Duodenal mucosa (tissue), 2 donors: ENCODE data around the gene EIPR1.

Experiments used
- H3K27ac ChIP-seq: one replicate; pipeline ENCODE4 v1.7.0; 2013; ENCODE audit warnings: low read depth, low read length
- H3K27me3 ChIP-seq, 2 donors: one replicate each; pipeline ENCODE4 v1.7.0; 2013; ENCODE audit warnings: low read length in 2 of 2, control low read depth in 1 of 2; ENCODE audit not compliant: insufficient read depth in 2 of 2, control insufficient read depth in 1 of 2
- H3K36me3 ChIP-seq, 2 donors: one replicate each; pipeline ENCODE4 v1.7.0; 2013; ENCODE audit warnings: low read length in 2 of 2, control low read depth in 1 of 2; ENCODE audit not compliant: insufficient read depth in 2 of 2, control insufficient read depth in 1 of 2
- H3K4me1 ChIP-seq, 2 donors: one replicate each; pipeline ENCODE4 v1.7.0; 2013; ENCODE audit warnings: low read length in 2 of 2, control low read depth in 1 of 2; ENCODE audit not compliant: insufficient read depth in 2 of 2, control insufficient read depth in 1 of 2
- H3K4me3 ChIP-seq, 2 donors: one replicate each; pipeline ENCODE4 v1.7.0; 2013; ENCODE audit warnings: low read length in 2 of 2, low read depth in 1 of 2
- H3K9ac ChIP-seq, 2 donors: one replicate each; pipeline ENCODE4 v1.7.0; 2013; ENCODE audit warnings: low read length in 2 of 2, low read depth in 1 of 2
- H3K9me3 ChIP-seq, 2 donors: one replicate each; pipeline ENCODE4 v1.7.0; 2013; ENCODE audit warnings: low read length in 2 of 2, control low read depth in 1 of 2; ENCODE audit not compliant: control insufficient read depth in 1 of 2

Gene EIPR1

GRCh38 chr2:3377612-3378432 is at the start of gene EIPR1:
TSS of gene EIPR1 (minus strand) at chr2:3377818. CDS start at chr2:3377689, 129 bp downstream.
- Histone ChIP-seq H3K27me3 (no peaks in the 10 kb centered on the region), H3K9me3 (no peaks in the 10 kb centered on the region), H3K36me3 (peaks cover 0 to 6% of the 10 kb centered on the region in 2 donors), H3K9ac (peak within 1 kb of the TSS; percentile 82 to 84), H3K27ac (peak within 1 kb of the TSS; percentile 94), H3K4me1 (peaks cover 19 to 32% of the 10 kb centered on the region in 2 donors), H3K4me3 (peak within 1 kb of the TSS; percentile 81 to 96)

- Histone ChIP-seq H3K9ac (no peak overlapping the region), H3K36me3 (peaks cover 33 to 66% of the 10 kb centered on the region in 2 donors), H3K4me1 (peaks cover 0 to 8% of the 10 kb centered on the region in 2 donors), H3K27ac (no peak overlapping the region), H3K27me3 (no peaks in the 10 kb centered on the region), H3K4me3 (no peak overlapping the region), H3K9me3 (no peaks in the 10 kb centered on the region)
Observed at GRCh38 chr2:3427272-3427671, 49.7 kb upstream of the EIPR1 start.

- no peaks in the 10 kb centered on the region for H3K9me3 ChIP-seq
- H3K27ac ChIP-seq = no peak overlapping the region
- H3K4me1 ChIP-seq = peaks cover 0 to 8% of the 10 kb centered on the region in 2 donors
- H3K36me3 ChIP-seq = peaks cover 37 to 72% of the 10 kb centered on the region in 2 donors
- H3K27me3 ChIP-seq = no peaks in the 10 kb centered on the region
- H3K4me3 ChIP-seq = no peak overlapping the region
- no peak overlapping the region for H3K9ac ChIP-seq
Observed at GRCh38 chr2:3426615-3427014, 49.0 kb upstream of the EIPR1 start.

- peaks cover 0 to 8% of the 10 kb centered on the region in 2 donors for H3K4me1 ChIP-seq
- no peaks in the 10 kb centered on the region for H3K9me3 ChIP-seq
- no peak overlapping the region for H3K4me3 ChIP-seq
- peaks cover 31 to 77% of the 10 kb centered on the region in 2 donors for H3K36me3 ChIP-seq
- no peak overlapping the region for H3K9ac ChIP-seq
- H3K27me3 ChIP-seq = no peaks in the 10 kb centered on the region
- H3K27ac ChIP-seq = no peak overlapping the region
Observed at GRCh38 chr2:3424171-3424795, 46.7 kb upstream of the EIPR1 start.

- Histone ChIP-seq H3K27ac (no peak overlapping the region), H3K4me1 (peaks cover 0 to 8% of the 10 kb centered on the region in 2 donors), H3K4me3 (no peak overlapping the region), H3K36me3 (peaks cover 31 to 77% of the 10 kb centered on the region in 2 donors), H3K27me3 (no peaks in the 10 kb centered on the region), H3K9ac (no peak overlapping the region), H3K9me3 (no peaks in the 10 kb centered on the region)
Observed at GRCh38 chr2:3423492-3424170, 46.0 kb upstream of the EIPR1 start.

- Histone ChIP-seq H3K27ac (no peak overlapping the region), H3K4me3 (no peak overlapping the region), H3K4me1 (peaks cover 0 to 8% of the 10 kb centered on the region in 2 donors), H3K27me3 (no peaks in the 10 kb centered on the region), H3K9me3 (no peaks in the 10 kb centered on the region), H3K9ac (no peak overlapping the region), H3K36me3 (peaks cover 31 to 77% of the 10 kb centered on the region in 2 donors)
Observed at GRCh38 chr2:3422161-3422779, 44.7 kb upstream of the EIPR1 start.

GRCh38 chr2:3421580-3421979 is 44.0 kb upstream of the EIPR1 start:
- Histone ChIP-seq H3K9ac (no peak overlapping the region), H3K36me3 (peaks cover 25 to 70% of the 10 kb centered on the region in 2 donors)

GRCh38 chr2:3420769-3421397 is 43.3 kb upstream of the EIPR1 start:
- Histone ChIP-seq H3K4me1 (peaks cover 0 to 8% of the 10 kb centered on the region in 2 donors), H3K4me3 (no peak overlapping the region), H3K9ac (no peak overlapping the region), H3K27me3 (no peaks in the 10 kb centered on the region), H3K9me3 (no peaks in the 10 kb centered on the region), H3K27ac (no peak overlapping the region), H3K36me3 (peaks cover 20 to 64% of the 10 kb centered on the region in 2 donors)

More at GRCh38 chr2:3421580-3421979, 44.0 kb upstream of the EIPR1 start:
- Histone ChIP-seq H3K27ac (no peak overlapping the region), H3K9me3 (no peaks in the 10 kb centered on the region), H3K4me1 (peaks cover 0 to 8% of the 10 kb centered on the region in 2 donors), H3K4me3 (no peak overlapping the region), H3K27me3 (no peaks in the 10 kb centered on the region)

- peaks cover 20 to 63% of the 10 kb centered on the region in 2 donors for H3K36me3 ChIP-seq
- H3K27me3 ChIP-seq = no peaks in the 10 kb centered on the region
- H3K4me1 ChIP-seq = peaks cover 0 to 8% of the 10 kb centered on the region in 2 donors
- no peak overlapping the region for H3K9ac ChIP-seq
- no peak overlapping the region for H3K4me3 ChIP-seq
- no peaks in the 10 kb centered on the region for H3K9me3 ChIP-seq
- no peak overlapping the region for H3K27ac ChIP-seq
Observed at GRCh38 chr2:3420076-3420768, 42.6 kb upstream of the EIPR1 start.
